ENCODE measurements around the gene ERCC6L2.

DNA sequence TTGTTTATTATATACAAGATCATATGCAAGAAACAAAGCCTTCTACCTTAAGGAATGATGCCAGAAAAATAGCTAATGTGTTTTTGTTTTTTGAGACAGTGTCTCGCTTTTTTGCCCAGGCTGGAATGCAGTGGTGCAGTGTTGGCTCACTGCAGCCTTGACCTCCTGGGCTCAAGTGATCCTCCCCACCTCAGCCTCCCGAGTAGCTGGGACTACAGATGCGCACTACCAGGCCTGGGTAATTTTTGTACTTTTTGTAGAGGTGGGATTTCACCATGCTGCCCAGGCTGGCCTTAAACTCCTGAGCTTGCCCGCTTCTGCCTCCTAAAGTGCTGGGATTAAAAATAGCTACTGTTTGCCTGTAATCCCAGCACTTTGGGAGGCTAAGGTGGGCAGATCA lies 15.1 kb downstream of the ERCC6L2 start:
- TF ChIP-seq CTCF (IDR thresholded peaks at IDR 0.05; ENCODE audit: control extremely low read depth in 1 of 3, insufficient read depth in 1 of 3, low read depth in 1 of 3, low read length in 3 of 3) (no peak), POLR2A (IDR thresholded peaks at IDR 0.05; ENCODE audit: control extremely low read depth in 1 of 2, low read depth in 2 of 2, low read length in 2 of 2) (no peak), PHF8 (conservative IDR thresholded peaks at IDR 0.05; ENCODE audit: low read depth, low read length) (no peak), MAFK (IDR thresholded peaks at IDR 0.05; ENCODE audit: low read depth, low read length) (no peak), EZH2 (IDR thresholded peaks at IDR 0.05; ENCODE audit: low read depth, low read length, severe bottlenecking) (no peak), CEBPB (IDR thresholded peaks at IDR 0.05; ENCODE audit: low read depth, low read length) (no peak), POLR2AphosphoS5 (IDR thresholded peaks at IDR 0.05; ENCODE audit: low read depth, low read length) (no peak), HDAC2 (IDR thresholded peaks at IDR 0.05; ENCODE audit: borderline replicate concordance in 1 of 2, low read depth in 2 of 2, low read length in 2 of 2) (no peak), JUN (IDR thresholded peaks at IDR 0.05; ENCODE audit: low read depth, low read length) (no peak), SP1 (IDR thresholded peaks at IDR 0.05; ENCODE audit: low read depth, low read length) (no peak), ATF3 (IDR thresholded peaks at IDR 0.05; ENCODE audit: insufficient read depth, low read depth, low read length) (no peak), MAX (IDR thresholded peaks at IDR 0.05) (no peak), TBP (IDR thresholded peaks at IDR 0.05; ENCODE audit: low read depth, low read length) (no peak)
